Measurements from ENCODE around the gene DCAF11.

The DCAF11 gene

GRCh38 chr14:24114532-24115421 lies at the start of gene DCAF11, which contains the start of gene NRL:
DCAF11 (plus strand) TSS chr14:24114777; CDS start chr14:24115595, 818 bp downstream.
NRL (minus strand) TSS chr14:24114949; CDS start chr14:24082848, 32,101 bp downstream.
- peak within 1 kb of the TSS; percentile 94 for H3K4me3 ChIP-seq (ENCODE audit: low read depth, low read length)

DNA sequence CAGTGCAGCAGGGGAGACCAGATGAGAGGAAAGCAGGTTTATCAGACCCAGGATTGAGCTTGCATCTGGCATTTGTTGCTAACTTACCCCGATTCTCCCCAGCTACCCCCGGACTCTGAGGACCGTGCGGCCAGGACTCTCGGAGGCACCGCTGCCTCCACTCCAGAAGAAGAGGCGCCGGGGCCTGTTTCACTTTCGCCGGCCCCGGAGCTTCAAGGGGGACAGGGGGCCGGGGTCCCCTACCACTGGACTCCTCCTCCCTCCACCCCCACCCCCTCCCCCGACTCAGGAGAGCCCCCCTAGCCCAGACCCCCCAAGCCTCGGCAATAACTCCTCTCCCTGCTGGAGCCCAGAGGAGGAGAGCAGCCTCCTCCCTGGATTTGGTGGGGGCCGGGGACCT lies 49.7 kb upstream of the DCAF11 start:
- no peak overlapping the region for H3K4me3 ChIP-seq (ENCODE audit: low read depth, low read length)

DNA sequence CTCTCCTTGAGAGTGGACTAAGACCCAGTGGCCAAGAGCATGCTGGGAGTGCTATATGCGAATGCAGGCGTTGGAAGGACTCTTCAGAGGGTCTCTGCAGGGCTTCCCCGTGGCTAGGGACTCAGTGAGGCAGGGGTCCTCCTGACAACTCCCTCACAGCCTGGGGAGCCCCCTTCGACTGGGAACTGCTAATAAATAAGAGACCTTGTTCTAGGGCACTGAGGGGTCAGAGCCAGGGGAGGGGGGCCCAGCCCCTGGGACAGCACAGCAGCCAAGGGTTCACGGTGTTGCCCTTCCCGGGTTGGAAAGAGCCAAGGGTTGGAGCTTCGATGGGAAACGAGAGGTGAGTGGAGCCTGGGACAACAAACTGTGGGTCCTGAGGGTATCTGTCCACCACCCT lies 49.2 kb upstream of the DCAF11 start:
- no peak overlapping the region for H3K4me3 ChIP-seq (ENCODE audit: low read depth, low read length)

- no peak overlapping the region for H3K4me3 ChIP-seq (ENCODE audit: low read depth, low read length)
These were observed 48.0 kb upstream of the DCAF11 start for GRCh38 chr14:24066496-24067132.

DNA sequence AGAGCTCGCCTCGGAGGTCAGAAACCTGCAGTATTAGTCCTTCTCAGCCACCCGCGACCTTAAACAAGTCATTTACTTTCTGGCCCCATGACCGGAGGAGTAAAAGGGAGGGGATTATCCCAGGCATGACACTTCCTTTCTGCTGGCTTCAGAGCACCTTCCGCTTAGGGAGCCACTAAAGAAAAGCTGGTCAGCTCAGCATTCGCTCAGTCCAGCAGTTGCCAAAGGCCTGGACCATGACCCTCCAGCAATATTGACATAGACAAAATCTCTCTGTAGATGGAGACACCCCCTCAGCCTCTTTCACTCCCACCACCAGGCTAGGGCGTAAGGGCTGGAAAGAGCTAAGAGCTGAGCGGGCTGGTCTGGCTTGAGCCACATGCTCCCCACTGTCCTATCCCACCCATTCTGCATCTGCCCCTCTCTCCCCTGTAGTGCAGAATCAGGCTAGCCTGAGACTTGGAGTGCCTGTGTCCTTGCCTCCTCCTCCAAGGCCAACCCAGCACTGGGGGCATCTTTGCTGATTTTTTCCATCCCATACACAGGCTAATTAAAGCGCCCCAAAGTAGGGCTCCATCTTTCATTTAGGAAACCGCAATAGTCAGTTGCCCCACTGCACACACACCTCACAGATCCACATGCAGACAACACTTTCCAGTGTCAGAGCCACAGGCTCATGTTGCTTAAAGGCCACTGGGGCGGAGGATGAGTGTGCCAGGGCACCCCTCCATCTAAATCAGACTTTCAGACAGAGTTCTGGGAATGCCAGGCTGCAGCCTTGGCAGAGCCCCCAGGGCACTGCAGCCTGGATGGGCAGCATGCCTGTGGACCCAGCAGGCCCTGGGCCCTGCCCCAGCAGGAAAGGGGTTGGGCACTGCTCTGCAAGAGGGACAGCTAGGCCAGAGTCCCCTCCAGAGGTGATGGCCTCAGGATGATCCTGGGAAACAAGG lies 47.2 kb upstream of the DCAF11 start:
- no peak overlapping the region for H3K4me3 ChIP-seq (ENCODE audit: low read depth, low read length)

DNA sequence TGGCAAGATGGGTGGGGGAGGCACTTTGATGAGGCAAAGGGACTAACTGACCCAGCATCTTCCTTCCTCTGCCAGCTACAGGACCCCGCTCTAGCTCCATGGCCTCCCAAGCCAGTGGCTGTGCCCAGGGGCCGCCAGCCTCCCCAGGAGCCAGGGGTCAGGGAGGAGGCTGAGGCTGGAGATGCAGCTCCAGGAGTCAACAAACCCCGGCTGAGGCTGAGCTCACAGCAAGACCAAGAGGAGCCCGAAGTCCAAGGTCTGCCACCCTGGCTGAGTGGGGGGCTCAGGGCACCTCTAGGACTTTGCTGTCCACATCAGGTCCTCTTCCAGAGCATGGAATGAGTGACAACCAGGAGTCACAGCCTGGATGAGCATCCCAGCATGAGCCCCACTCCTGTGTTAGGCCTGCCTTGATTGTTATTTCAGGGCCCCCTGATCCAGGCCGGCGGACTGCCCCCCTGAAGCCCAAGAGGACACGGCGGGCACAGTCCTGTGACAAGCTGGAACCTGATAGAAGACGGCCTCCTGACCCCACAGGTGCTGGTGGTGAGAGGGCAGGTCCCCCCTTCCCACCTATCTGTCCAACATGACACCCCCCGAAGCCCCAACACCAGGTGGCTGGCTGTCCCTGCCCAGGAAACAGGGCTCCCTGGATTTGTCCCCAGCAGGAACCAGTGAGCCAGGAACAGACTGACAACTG lies 45.7 kb upstream of the DCAF11 start:
- H3K4me3 ChIP-seq (ENCODE audit: low read depth, low read length): no peak overlapping the region

GRCh38 chr14:24069411-24069735 lies 45.2 kb upstream of the DCAF11 start:
- H3K4me3 ChIP-seq (ENCODE audit: low read depth, low read length): no peak overlapping the region

DNA sequence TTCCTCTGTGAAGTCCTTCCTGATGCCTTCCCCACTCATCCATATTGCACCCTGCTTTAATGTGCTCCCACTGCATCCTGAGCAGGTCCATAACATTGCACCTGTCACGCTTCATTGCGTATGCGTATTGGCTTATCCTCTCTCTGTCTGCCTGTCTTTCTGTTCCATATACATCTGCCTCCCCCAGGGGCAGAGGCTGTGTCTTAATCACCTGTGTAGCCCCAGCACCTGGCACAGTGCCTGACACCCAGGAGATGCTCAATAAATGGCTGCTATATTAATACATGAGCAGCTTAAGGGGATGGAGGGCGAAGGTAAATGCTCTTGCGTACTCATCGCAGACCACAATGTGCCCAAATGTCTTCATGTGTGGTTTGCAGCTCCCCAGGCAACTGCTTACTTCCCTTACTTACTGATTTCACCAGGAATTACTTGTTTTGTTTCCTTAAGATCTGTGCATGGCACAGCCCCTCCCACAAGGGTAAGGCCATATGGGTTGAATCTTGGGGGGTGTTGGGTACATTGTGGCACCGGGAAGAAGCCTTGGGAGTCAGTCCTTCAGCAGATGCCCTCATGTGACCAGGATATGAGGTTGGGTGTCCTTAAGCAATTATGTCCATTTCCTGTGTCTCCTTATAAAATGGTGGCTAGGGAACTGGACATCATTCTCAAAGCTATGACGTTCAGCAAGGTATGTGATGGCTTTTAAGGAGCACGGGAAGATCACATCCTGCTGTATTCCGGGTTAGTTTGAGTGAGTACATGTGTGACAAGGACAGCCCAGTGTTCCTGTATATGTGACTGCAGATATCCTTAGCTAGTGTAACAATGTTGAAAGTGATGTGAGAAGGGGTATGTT lies 44.1 kb upstream of the DCAF11 start:
- H3K4me3 ChIP-seq (ENCODE audit: low read depth, low read length): no peak overlapping the region

DNA sequence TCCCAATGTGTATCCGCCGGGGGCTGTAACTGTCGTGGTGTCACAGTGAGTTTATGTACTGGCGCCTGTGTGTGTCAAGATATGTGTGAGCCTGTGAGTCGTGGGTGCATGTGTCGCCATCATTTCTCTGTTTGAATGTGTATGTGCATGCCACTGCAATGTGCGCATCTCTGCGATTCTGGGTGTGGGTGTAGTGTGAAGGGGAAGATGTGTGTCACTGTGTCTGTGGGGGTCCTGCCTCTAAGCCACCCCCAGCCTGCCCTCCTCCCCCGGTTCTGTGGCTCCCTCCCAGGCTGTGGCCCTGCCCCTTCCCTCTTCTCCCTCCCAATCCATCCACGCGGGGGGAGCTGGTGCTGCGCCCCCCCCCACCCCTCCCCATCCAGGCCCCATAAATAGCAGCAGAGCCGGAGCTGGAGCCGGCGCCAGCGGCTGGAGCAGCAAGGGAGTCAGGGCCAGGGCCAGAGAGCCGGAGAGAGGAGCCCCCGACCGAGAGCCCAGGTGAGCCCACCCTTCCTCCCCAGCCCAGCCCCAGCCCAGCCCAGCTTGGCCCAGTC lies 43.4 kb upstream of the DCAF11 start, which contains the start of gene CPNE6:
Gene CPNE6 (plus strand): TSS at position 419 of the 554 bp plus-strand sequence. CDS start 1,375 bp downstream, outside the sequence.
- H3K4me3 ChIP-seq (ENCODE audit: low read depth, low read length): no peak within 1 kb of the TSS

GRCh38 chr14:24071836-24072430 lies 42.6 kb upstream of the DCAF11 start:
- H3K4me3 ChIP-seq (ENCODE audit: low read depth, low read length): no peak overlapping the region

- no peak overlapping the region for H3K4me3 ChIP-seq (ENCODE audit: low read depth, low read length)
These were observed 42.1 kb upstream of the DCAF11 start for GRCh38 chr14:24072436-24072835.

- no peak overlapping the region for H3K4me3 ChIP-seq (ENCODE audit: low read depth, low read length)
These were observed 41.4 kb upstream of the DCAF11 start for GRCh38 chr14:24072881-24073877.

DNA sequence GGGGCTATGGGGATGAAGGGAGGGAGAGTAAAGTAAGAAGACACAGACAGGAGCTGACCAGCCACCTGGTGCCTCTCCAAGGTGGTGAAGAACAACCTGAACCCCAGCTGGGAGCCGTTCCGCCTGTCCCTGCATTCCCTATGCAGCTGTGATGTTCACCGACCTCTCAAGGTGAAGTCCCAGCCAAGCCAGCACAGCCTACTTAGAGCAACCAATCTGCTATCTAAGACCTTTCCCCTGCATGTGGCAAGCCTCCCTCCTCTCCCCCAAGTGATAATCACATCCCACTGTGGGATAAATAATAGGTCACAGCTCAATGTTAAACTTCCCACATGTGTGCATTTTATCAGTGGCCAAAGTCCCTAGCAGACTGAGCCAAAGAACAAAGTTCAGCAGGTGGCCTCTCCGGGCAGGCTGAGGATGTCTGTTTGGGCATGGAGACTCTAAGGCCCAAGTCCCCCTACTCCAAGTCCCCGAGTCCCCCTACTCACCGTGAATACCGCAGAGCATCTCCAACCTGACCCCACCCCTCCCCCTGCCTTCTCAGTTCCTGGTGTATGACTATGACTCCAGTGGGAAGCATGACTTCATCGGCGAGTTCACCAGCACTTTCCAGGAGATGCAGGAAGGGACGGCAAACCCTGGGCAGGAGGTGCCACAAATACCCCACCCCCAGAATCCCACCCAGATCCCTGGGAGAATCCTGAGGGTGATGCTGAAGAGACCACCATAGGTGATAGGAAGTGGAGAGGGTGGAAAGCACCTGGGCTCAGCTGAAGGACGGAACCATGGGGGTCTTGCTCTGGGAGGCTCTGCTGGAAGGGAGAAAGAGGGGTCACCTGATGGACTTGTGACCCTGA lies 39.7 kb upstream of the DCAF11 start:
- no peak overlapping the region for H3K4me3 ChIP-seq (ENCODE audit: low read depth, low read length)

- no peak overlapping the region for H3K4me3 ChIP-seq (ENCODE audit: low read depth, low read length)
These were observed 38.9 kb upstream of the DCAF11 start for GRCh38 chr14:24075485-24076301.

GRCh38 chr14:24076302-24076601 lies 38.3 kb upstream of the DCAF11 start:
- no peak overlapping the region for H3K4me3 ChIP-seq (ENCODE audit: low read depth, low read length)

GRCh38 chr14:24077086-24077485 lies 37.5 kb upstream of the DCAF11 start:
- no peak overlapping the region for H3K4me3 ChIP-seq (ENCODE audit: low read depth, low read length)

All from iPS-11a (cell line).